SKM-1 (cell line): ENCODE measurements around the gene EFCAB8.

Experiments
- DNase-seq: peaks from one replicate; lab custom pipeline; 2025; ENCODE audit not compliant: unreplicated experiment; lab: John Stamatoyannopoulos, UW

The EFCAB8 gene

DNA sequence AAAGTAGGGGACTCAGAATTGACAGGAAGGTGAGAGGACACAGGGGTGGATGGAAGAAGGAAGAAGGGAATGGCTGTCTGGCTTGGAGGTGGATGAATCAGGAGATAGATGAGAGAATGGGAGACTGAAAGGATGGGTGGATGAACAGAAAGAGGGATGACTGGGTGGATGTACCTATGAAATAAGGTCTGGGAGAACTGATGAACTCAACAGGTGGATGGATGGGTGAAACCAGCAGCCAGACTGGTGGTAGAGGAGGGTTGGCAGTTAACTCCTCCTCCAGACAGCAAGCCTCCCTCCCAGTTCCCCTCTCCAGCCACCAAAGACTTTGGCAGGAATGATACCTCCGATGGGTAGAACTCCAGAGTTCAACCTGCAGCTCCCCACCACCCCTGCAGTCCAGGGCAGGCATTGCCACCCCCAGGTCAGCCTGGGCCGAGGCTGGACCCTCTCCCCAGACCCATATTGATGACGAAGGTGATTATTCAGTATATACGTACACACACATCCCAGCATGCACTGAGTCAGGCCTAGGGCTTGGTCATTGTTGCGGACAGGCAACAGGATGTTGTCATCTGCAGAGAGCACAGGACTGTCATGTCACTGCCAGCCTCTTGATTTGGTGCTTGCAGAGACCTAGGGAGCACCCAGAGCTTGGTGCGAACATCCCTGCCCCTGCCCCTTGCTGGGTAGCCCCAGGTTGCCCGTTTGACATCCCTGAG, 143.5 kb downstream of the EFCAB8 start:
- no peak for DNase-seq

DNA sequence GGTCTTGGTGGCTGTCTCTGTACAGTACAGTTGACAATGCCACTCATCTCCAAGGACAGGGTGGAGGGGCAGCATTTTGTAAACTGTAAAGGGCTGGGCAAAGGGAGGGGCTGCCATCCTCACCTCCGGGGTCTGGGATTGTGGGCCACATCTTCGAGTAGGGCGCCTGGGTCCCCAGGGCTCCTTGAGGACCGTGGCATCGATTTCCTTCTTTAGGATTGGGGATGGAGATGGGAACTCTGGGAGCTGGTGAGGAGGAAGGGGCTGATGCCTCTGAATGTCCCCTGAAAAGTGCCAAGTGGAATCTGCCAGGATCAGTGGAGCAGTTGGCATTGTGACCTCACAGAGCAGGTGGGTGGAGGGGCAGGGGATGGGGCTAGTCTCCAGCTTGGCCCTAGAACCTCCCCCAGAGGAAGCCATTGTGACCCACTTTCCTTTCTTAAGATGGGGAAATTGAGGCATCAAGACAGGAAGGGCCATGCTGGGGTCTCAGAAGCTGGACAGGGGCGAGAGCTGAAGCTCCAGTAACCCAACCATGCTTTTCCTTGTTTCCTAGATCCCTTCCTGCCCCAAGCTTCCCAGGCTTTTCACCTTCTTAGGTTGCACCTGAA, 145.5 kb downstream of the EFCAB8 start, which contains the start of gene SUN5:
SUN5 (minus strand) TSS at position 293 of the 611 bp plus-strand sequence; CDS start at position 200, 93 bp downstream.
- no peak for DNase-seq

DNA sequence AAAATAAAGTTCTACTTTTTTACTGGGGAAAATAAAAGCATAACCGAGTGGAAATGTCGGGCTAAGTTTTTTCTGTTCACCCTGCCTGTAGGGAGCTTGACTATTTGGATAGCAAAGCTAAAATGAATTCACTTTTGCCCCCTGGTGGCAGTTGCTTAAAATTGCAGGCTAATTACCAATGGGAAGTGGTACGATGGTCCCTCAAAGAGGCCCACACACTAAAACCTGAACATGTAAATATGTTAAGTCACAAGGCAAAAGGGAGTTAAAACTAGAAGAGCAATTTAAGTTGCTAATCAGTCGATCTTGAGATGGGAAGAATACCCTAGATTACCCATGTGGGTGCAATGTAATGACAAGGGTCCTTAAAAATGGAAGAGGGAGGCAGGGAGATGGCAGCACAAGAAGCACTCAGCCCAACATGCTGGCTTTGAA, 146.4 kb downstream of the EFCAB8 start:
- no peak for DNase-seq

DNA sequence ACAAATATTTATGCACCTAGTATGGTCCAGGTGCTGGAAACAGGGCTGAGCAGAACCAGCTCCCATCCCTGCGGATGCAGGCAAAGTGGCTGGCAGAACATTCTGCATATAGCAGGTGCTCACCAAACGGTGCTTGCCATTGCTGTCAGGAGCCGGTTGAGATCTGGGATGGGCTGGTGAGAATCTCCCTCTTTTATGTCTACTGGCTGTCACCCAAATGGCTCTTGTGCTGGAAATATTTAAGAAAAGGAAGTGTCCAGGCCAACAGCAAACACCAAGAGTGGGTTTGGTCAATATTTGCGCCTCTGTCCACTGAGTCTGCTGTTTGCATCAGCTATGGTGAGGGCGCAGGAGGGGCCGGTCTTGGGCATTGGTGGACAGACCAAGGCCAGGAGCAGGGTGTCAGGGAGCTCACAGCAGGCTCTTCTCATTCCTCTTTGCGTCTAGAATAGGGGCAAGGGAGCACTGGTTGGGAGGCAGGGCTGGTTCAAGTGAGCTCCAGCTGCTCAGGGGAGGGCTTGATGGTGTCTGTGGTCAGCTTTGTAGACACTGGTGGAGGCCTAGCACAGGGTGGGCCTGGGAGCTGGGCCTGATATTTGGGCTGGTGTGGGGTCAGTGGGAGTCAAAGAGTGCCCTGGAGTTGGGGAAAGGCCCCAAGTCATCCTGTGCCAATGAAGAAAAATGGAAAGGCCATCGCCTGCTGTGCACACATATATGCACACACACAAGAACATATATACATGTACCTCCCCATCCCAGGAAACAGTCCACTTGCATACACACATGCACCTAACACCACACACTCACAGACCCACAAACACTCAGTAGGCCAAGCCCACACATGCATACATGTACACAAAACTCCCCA, 147.4 kb downstream of the EFCAB8 start:
- DNase-seq, result no peak

DNA sequence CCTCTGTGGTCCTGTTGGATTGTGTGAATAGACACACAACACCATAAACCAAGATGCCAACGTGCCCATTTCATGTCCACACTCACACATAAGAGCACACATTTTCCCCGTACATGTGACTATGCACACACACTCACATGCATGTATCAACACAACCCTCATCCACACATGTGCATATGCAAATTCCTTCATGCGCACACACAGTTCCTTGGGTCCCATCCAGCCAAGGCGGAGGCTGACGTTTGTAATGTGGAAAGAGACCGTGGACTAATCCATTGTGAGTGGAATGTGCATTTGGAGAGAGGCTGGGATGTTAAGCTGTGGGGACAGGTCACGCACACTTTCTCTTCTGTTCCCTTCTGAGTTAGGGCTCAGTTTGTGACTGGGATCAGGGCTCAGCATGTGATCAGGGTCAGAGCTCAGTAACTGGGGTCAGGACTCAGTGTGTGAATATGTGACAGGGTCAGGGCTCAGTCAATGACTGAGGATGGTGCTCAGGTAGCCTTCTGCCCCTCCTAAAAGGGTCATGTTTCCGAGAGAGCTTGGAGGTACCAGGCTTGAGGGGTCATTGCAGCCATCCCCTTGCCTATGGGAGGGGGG, 148.2 kb downstream of the EFCAB8 start:
- no peak for DNase-seq

DNA sequence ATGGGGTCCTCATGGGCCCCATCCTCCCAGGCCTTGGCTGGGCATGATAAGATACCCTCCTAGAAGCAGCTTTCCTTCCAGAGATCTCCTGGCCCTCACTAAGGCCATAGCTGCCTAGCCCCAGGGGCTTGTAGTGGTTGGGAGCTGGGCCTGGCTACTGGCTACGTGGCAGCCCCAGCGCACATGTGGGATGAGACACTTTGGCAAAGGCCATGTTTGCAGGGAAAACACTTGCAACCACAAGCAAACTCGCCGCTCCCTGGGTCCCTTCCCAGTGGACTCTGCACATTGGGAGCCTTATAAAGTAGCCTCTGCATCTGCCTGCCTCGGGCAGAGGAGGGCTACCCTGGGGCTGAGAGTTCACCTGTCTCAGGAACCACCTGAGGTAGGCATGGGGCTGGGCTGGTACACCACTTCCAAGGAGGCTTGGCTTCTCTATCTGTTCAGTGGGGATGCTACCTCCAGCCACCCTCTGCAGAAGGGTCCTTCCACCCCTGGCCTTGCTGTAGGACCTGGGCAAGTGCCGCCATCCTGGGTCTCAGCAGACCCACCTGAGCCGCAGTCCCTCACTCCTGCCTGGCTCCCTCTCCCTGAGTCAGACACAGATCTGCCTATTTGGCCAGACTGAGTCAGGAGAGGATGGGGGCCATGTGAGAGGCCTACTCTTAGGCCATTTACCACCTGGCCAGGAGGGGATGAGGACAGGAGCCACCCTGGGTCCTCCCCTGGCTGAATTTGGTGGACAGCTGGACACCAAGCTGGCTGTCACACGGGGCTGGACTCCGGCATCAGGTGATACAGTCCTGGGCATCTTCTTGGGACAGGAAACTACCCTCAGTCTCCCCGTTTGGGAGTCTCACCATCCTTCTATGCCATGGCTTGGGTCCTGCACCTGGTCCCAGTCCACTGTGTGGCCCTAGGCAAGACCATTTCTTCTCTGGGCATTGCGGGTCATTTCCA, 148.9 kb downstream of the EFCAB8 start, which contains the start of gene BPIFB2:
BPIFB2 (plus strand) TSS at position 329 of the 960 bp plus-strand sequence. CDS start 871 bp downstream, outside the sequence.
- no peak for DNase-seq

DNA sequence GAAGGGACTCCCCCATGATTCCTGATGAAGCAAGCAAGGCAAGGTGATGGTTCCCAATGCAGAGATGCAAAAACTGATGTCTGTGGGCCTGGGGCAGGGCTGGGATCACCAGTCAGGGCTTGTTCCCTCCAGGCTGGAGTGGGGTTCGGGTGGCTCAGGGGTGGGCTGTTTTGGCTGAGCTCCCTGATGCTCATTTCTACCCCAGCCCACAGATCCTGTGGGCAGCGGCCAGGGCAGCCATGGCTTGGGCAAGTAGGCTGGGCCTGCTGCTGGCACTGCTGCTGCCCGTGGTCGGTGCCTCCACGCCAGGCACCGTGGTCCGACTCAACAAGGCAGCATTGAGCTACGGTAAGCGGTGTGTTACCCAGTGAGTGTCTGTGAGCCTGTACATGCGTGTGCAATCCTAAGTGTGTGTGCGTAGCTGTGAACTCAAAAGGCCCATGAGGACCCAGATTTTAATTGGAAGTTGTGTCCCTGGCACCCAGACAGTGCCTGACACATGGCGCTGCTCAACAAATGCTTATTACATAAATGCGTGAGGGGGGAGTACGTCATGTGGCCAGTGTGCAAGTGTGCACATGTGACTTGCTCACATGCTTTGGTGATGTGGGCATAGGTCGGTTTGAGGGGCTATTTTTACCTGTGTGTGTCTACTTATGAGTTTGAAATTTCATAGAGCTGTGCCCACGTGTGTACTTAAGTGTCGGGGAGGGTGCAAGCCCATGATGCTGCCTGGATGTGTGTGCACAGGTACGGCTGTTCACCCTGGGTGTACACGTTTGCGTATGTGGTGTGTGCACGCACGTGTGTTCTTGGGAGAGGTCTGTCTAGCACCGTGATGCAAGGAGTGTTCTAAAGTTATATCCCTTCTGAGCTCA, 149.9 kb downstream of the EFCAB8 start:
- DNase-seq, result no peak

DNA sequence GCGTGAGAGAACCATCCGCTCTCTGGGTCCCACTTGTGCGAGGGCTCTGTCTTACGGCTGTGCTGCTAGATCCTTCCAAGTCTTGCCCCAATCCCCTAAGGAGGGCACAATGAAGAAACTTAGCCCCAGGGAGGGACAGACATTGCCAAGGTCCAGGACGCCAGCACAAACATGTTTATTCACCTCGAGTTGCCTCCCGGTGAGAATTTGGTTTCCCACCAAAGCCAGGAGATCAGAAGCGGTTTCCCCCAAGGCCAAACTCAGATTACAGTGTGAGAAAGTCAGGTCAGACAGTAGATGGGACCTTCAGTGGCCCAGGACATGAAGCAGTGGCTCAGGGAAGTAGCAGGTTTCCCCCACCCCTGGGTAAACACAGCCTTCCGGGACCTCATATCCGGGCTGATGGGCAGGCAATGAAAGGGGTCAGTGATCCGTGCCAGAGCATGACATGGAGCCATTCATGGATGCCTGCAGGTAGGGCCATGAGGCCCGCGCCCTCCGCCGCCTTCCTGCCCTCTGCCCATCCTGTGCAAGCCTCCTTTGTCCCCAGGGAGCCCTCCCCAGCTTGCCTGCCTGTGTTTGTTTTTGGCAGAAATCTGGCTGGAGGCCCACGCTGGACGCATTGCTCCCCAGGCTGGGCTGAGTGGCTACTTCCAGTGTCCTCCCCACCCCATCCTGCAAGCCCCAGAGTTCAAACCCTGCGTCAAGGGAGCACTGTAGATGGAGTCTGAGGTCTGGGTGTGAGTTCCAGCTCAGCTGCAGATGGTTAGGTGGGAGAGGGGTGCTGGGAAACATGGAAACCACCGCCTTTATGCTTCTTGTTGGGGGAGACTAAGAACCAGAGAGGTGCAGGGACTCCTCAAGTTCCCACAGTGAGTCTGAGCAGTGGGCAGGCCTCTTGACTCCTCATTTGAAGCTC, 150.8 kb downstream of the EFCAB8 start:
- DNase-seq, result no peak

DNA sequence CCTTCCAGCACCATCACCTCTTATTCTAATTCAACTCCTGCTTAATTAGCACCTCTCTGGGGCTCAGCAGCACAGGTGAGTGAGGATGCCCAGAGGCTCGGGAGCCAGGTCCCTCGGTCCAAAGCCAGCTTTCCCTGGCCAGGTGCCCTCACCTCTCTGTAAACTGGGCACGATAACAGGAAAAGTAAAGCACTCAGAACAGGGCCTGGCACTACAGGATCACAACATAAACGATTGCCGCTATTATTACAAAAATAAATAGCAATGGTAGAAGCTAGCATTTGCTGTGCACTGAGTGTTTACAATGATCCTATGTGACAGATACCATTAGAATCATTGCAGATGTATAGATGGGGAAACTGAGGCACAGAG, 151.4 kb downstream of the EFCAB8 start:
- DNase-seq, result no peak

DNA sequence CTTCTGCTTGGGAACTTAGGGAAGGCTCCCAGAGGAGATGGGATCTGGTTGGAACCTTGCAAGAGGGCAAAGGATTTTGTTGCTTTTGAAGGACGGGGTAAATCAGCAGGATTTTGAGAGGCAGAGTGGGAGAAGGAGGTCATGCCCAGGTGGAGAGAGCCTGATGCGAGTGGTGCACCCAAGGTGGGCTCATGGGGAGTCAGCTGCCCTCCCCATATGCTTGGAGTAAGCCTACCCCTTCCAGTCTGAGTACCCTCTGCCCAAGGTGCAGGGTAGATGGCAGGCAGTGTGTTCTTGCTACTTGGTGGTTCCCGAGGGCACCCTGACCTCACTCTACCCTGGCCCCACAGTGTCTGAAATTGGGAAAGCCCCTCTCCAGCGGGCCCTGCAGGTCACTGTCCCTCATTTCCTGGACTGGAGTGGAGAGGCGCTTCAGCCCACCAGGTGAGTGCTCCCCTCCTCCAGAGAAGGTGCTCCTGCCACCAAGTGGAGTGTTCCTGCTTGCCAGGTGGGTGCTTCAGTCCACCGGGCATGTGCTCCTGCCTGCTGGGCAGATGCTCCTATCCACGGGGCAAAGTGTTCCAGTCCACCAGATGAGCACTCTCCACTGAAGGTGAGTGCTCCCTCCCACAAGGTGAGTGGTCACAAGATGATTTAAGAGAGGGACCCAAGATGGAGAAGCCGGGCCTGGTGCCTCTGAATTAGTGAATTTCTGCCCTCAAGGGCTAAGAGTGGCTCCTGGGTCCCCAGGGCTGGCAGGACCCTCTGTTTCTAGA, 152.1 kb downstream of the EFCAB8 start:
- no peak for DNase-seq
